ENCODE data around the gene PXMP4.

DNA sequence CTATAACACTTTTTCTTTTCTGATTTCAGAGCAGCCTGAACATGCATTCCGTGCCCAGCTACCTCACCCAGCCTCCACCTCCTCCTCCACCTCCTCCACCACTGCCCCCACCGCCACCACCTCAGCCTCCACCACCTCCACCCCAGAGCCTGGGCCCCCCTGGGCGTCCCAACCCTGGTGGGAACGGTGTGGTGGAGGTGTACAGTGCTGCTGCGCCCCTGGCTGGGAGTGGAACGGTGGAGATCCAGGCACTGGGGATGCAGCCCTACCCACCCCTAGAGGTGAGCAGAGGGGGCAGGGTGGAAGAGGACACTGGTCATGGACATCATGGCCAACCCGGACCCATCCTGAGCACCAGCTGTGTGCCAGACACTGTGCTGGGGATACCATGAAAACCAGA lies 33.0 kb upstream of the PXMP4 start:
- TF ChIP-seq CREB1 (IDR thresholded peaks at IDR 0.05; ENCODE audit: low read depth) (no peak), NFIC (IDR thresholded peaks at IDR 0.05) (no peak), EP300 (IDR thresholded peaks at IDR 0.05; ENCODE audit: borderline replicate concordance) (no peak), TCF12 (IDR thresholded peaks at IDR 0.05; ENCODE audit: low read depth) (no peak), YY1 (IDR thresholded peaks at IDR 0.05; ENCODE audit: low read depth) (no peak), TEAD4 (IDR thresholded peaks at IDR 0.05) (no peak), RAD21 (IDR thresholded peaks at IDR 0.05; ENCODE audit: low read depth) (no peak), ZBTB7A (IDR thresholded peaks at IDR 0.05; ENCODE audit: low read depth) (no peak), FOXM1 (IDR thresholded peaks at IDR 0.05; ENCODE audit: borderline replicate concordance, low read depth) (no peak)
- TF ChIP-seq, protein P1, sequence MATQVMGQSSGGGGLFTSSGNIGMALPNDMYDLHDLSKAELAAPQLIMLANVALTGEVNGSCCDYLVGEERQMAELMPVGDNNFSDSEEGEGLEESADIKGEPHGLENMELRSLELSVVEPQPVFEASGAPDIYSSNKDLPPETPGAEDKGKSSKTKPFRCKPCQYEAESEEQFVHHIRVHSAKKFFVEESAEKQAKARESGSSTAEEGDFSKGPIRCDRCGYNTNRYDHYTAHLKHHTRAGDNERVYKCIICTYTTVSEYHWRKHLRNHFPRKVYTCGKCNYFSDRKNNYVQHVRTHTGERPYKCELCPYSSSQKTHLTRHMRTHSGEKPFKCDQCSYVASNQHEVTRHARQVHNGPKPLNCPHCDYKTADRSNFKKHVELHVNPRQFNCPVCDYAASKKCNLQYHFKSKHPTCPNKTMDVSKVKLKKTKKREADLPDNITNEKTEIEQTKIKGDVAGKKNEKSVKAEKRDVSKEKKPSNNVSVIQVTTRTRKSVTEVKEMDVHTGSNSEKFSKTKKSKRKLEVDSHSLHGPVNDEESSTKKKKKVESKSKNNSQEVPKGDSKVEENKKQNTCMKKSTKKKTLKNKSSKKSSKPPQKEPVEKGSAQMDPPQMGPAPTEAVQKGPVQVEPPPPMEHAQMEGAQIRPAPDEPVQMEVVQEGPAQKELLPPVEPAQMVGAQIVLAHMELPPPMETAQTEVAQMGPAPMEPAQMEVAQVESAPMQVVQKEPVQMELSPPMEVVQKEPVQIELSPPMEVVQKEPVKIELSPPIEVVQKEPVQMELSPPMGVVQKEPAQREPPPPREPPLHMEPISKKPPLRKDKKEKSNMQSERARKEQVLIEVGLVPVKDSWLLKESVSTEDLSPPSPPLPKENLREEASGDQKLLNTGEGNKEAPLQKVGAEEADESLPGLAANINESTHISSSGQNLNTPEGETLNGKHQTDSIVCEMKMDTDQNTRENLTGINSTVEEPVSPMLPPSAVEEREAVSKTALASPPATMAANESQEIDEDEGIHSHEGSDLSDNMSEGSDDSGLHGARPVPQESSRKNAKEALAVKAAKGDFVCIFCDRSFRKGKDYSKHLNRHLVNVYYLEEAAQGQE (IDR thresholded peaks at IDR 0.05; ENCODE audit: low read depth) = no peak
- TF ChIP-seq, protein P2, sequence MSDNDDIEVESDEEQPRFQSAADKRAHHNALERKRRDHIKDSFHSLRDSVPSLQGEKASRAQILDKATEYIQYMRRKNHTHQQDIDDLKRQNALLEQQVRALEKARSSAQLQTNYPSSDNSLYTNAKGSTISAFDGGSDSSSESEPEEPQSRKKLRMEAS (IDR thresholded peaks at IDR 0.05) = no peak
- TF ChIP-seq, protein P3, sequence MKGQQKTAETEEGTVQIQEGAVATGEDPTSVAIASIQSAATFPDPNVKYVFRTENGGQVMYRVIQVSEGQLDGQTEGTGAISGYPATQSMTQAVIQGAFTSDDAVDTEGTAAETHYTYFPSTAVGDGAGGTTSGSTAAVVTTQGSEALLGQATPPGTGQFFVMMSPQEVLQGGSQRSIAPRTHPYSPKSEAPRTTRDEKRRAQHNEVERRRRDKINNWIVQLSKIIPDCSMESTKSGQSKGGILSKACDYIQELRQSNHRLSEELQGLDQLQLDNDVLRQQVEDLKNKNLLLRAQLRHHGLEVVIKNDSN (IDR thresholded peaks at IDR 0.05) = no peak
